GM21576 (cell line): ENCODE measurements around the gene ADAR.

Source experiments
- ATAC-seq: cut with Tn5 transposase; IDR thresholded peaks from one replicate; pipeline ENCODE4 v1.9.1; 2021; ENCODE audit warnings: mild to moderate bottlenecking, moderate library complexity; ENCODE audit not compliant: unreplicated experiment

ADAR gene

GRCh38 chr1:154616659-154617345 is 8.8 kb upstream of the ADAR start:
- no peak for ATAC-seq

GRCh38 chr1:154615411-154615810 is 7.4 kb upstream of the ADAR start:
- no peak for ATAC-seq

GRCh38 chr1:154614901-154615300 is 6.9 kb upstream of the ADAR start:
- no peak for ATAC-seq

- no peak for ATAC-seq
These were observed 6.3 kb upstream of the ADAR start for GRCh38 chr1:154614247-154614646.

- ATAC-seq = no peak
These were observed 3.3 kb upstream of the ADAR start for GRCh38 chr1:154611150-154611862.

GRCh38 chr1:154609398-154610380 is 1.7 kb upstream of the ADAR start:
- no peak for ATAC-seq

- no peak for ATAC-seq
These were observed 648 bp upstream of the ADAR start for GRCh38 chr1:154608397-154609270.

GRCh38 chr1:154607106-154607608 is 829 bp downstream of the ADAR start:
- peak; percentile 12 for ATAC-seq

- no peak for ATAC-seq
These were observed 2.5 kb downstream of the ADAR start for GRCh38 chr1:154605534-154605933.

GRCh38 chr1:154603317-154603716 is 4.7 kb downstream of the ADAR start:
- ATAC-seq = no peak

GRCh38 chr1:154599658-154600057 is 8.3 kb downstream of the ADAR start:
- no peak for ATAC-seq

- ATAC-seq = no peak
These were observed 8.9 kb downstream of the ADAR start for GRCh38 chr1:154598871-154599635.

- ATAC-seq = no peak
These were observed 12.4 kb downstream of the ADAR start for GRCh38 chr1:154595621-154596020.

GRCh38 chr1:154594811-154595210 is 13.2 kb downstream of the ADAR start:
- ATAC-seq = no peak

GRCh38 chr1:154593390-154593789 is 14.6 kb downstream of the ADAR start:
- ATAC-seq = no peak

- no peak for ATAC-seq
These were observed 16.8 kb downstream of the ADAR start for GRCh38 chr1:154591206-154591605.

- no peak for ATAC-seq
These were observed 17.2 kb downstream of the ADAR start for GRCh38 chr1:154590756-154591155.

GRCh38 chr1:154589780-154590179 is 18.2 kb downstream of the ADAR start:
- no peak for ATAC-seq

GRCh38 chr1:154586641-154587040 is 21.3 kb downstream of the ADAR start:
- no peak for ATAC-seq
